Measurements from ENCODE around the gene DPP8.

DNA sequence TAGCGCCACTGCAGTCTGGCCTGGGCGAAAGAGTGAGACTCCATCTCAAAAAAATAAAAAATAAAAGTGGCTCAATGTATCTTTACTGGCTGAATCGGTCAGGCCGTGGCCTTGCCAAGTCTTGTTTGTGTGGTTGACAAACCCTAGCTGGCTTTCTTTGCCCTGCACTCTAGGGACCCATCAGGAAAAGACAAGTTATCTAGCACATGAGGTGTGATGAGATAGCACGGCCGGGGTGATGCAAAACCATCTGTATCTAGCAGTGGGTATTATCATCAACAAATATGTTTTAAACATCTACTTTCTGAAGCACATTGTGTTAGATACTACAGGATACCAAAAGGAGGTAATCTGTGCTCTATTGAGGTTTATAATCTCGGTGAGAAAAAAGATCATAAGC lies 3.9 kb upstream of the DPP8 start:
- TF ChIP-seq, protein P1, sequence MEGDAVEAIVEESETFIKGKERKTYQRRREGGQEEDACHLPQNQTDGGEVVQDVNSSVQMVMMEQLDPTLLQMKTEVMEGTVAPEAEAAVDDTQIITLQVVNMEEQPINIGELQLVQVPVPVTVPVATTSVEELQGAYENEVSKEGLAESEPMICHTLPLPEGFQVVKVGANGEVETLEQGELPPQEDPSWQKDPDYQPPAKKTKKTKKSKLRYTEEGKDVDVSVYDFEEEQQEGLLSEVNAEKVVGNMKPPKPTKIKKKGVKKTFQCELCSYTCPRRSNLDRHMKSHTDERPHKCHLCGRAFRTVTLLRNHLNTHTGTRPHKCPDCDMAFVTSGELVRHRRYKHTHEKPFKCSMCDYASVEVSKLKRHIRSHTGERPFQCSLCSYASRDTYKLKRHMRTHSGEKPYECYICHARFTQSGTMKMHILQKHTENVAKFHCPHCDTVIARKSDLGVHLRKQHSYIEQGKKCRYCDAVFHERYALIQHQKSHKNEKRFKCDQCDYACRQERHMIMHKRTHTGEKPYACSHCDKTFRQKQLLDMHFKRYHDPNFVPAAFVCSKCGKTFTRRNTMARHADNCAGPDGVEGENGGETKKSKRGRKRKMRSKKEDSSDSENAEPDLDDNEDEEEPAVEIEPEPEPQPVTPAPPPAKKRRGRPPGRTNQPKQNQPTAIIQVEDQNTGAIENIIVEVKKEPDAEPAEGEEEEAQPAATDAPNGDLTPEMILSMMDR (IDR thresholded peaks at IDR 0.05), result no peak
- no peak for TF ChIP-seq POLR2A (IDR thresholded peaks at IDR 0.05)

Measured in prostate gland (tissue), 2 donors.